Stomach (tissue), 9 donors: ENCODE measurements around the gene BHLHA9. TPM values are rescaled to one million over a fixed set of nuclear protein-coding genes. Genes with fewer than 3 reads are reported as not detected.
"Not testable (repeated sequence)": the region's sequence is repeated elsewhere in the genome, so short reads cannot be mapped to it uniquely, and the experiment has no call there.

Source experiments
- DNase-seq, 2 donors: peaks; one replicate each; pipeline versions ENCODE4 v3.0.0 to v3.0.0-alpha.2; 2013 to 2019
- H3K27ac ChIP-seq, 5 donors: fragments of 200-600 bp in 4 of 5; sonication (generic) in 4 of 5; one replicate each; pipeline ENCODE4 v1.5.1; 2013 to 2019; ENCODE audit warnings: mild to moderate bottlenecking in 1 of 5, moderate library complexity in 1 of 5
- H3K27me3 ChIP-seq, 3 donors: fragments of 200-600 bp; sonication (generic); one replicate each; pipeline ENCODE4 v1.5.1; 2017 to 2019; ENCODE audit warnings: mixed run types in 1 of 3
- H3K36me3 ChIP-seq, 4 donors: fragments of 200-600 bp; sonication (generic); 1 replicate in 3 of 4; 2 replicates in 1 of 4; pipeline ENCODE4 v1.5.1; 2016 to 2019
- H3K4me1 ChIP-seq, 4 donors: fragments of 200-600 bp; sonication (generic); one replicate each; pipeline ENCODE4 v1.5.1; 2016 to 2019
- H3K4me3 ChIP-seq, 4 donors: fragments of 200-600 bp; sonication (generic) in 3 of 4; one replicate each; pipeline ENCODE4 v1.5.1; 2016 to 2019; ENCODE audit warnings: mild to moderate bottlenecking in 1 of 4
- H3K9me3 ChIP-seq, 4 donors: fragments of 200-600 bp; sonication (generic); one replicate each; pipeline ENCODE4 v1.5.1; 2016 to 2019
- CTCF ChIP-seq, 7 experiments: fragments of 450-650 bp in 4 of 7; fragments of 200-600 bp in 3 of 7; sonication (generic) in 3 of 7; IDR thresholded peaks; one replicate each; pipeline ENCODE4 v1.5.1; 2016 to 2019; ENCODE audit warnings: antibody characterized with exemption in 7 of 7, control low read depth in 2 of 7, mild to moderate bottlenecking in 1 of 7
- EP300 ChIP-seq: sonication (generic); formaldehyde crosslinking; IDR thresholded peaks from one replicate; pipeline ENCODE4 v1.6.1; 2017; ENCODE audit warnings: antibody characterized with exemption
- POLR2A ChIP-seq, 4 donors: fragments of 450-650 bp; IDR thresholded peaks; one replicate each; pipeline ENCODE4 v1.6.1; 2016; ENCODE audit warnings: antibody characterized with exemption in 4 of 4, control low read depth in 2 of 4, mild to moderate bottlenecking in 1 of 4, moderate library complexity in 1 of 4
- POLR2AphosphoS5 ChIP-seq, 3 donors: sonication (generic); formaldehyde crosslinking; IDR thresholded peaks; one replicate each; pipeline ENCODE4 v1.6.1; 2016; ENCODE audit warnings: antibody characterized with exemption in 3 of 3
- WGBS, 5 donors: extraction: QIAGEN DNeasy Blood & Tissue Kit in 3 of 5; methylation state at CpG; one replicate each; pipeline versions ENCODE4 v1.1.5 to v1.1.7; 2013 to 2018; 5-methylcytosine and 5-hydroxymethylcytosine counted together
- intact Hi-C: fragments of 100-400 bp; cut with DNase I; formaldehyde crosslinking; loops from one replicate; pipeline ENCODE4 v1.15.1; 2023; ENCODE audit warnings: low total_unique reads
- polyA plus RNA-seq, 3 donors: library from polyadenylated mRNA; stranded (reverse); fragments of 200-250 nt; gene quantifications; one replicate each; pipeline ENCODE4 v1.2.3, GENCODE V29; 2013
- total RNA-seq, 5 donors: library from RNA; depleted of rRNA; stranded (reverse); fragments of >200 nt; gene quantifications; one replicate each; pipeline versions ENCODE4 v1.1.0 to v1.2.3, GENCODE V29; 2014 to 2016
- donor health status: healthy with polysubstance abuse.
- donor health status: Bipolar disorder and iron deficiency.
- donor health status: healthy.

Gene BHLHA9
- total and polyA plus RNA-seq, 8 donors = not detected

- Histone ChIP-seq H3K36me3 (no peaks in the 10 kb centered on the region), H3K4me3 (no peak overlapping the region), H3K4me1 (no peaks in the 10 kb centered on the region), H3K27me3 (peaks cover 0 to 83% (median 2%) of the 10 kb centered on the region in 3 donors), H3K27ac (no peak overlapping the region), H3K9me3 (no peaks in the 10 kb centered on the region)
- 70 to 85% (median 75%) methylated on average over 5 of the region's 5 CpGs for WGBS, 5 donors
- DNase-seq = no peak
- TF ChIP-seq CTCF (IDR thresholded peaks at IDR 0.05) (no peak), EP300 (no peak)
- intact Hi-C loops = no loop called here
These were observed 34.3 kb downstream of the BHLHA9 start for GRCh38 chr17:1304522-1304921.

- Histone ChIP-seq H3K27ac (no peak overlapping the region), H3K36me3 (no peaks in the 10 kb centered on the region), H3K4me3 (no peak overlapping the region), H3K4me1 (no peaks in the 10 kb centered on the region), H3K27me3 (peaks cover 0 to 78% (median 0%) of the 10 kb centered on the region in 3 donors), H3K9me3 (no peaks in the 10 kb centered on the region)
- no peak for DNase-seq
- intact Hi-C loops = no loop called here
- TF ChIP-seq CTCF (IDR thresholded peaks at IDR 0.05) (no peak), POLR2A (IDR thresholded peaks at IDR 0.05) (no peak), EP300 (no peak), POLR2AphosphoS5 (IDR thresholded peaks at IDR 0.05) (no peak)
- WGBS, 5 donors = 73 to 85% (median 75%) methylated on average over 15 to 19 of the region's 19 CpGs
These were observed 34.8 kb downstream of the BHLHA9 start for GRCh38 chr17:1304962-1305563.

- intact Hi-C loops, H3K4me3 ChIP-seq, H3K4me1 ChIP-seq, H3K36me3 ChIP-seq, H3K27ac ChIP-seq, H3K9me3 ChIP-seq, DNase-seq: not testable (repeated sequence)
- WGBS, 5 donors = 72 to 83% (median 78%) methylated on average over 11 to 13 of the region's 16 CpGs
- peaks cover 0 to 64% (median 7%) of the 10 kb centered on the region in 3 donors for H3K27me3 ChIP-seq
These were observed 37.6 kb downstream of the BHLHA9 start for GRCh38 chr17:1307829-1308228.

- Histone ChIP-seq H3K27me3 (peaks cover 0 to 58% (median 13%) of the 10 kb centered on the region in 3 donors), H3K4me3 (no peak overlapping the region), H3K4me1 (peaks cover 0 to 8% (median 0%) of the 10 kb centered on the region in 4 donors), H3K9me3 (no peaks in the 10 kb centered on the region), H3K36me3 (no peaks in the 10 kb centered on the region), H3K27ac (no peak overlapping the region)
- TF ChIP-seq CTCF (IDR thresholded peaks at IDR 0.05) = no peak
- TF ChIP-seq EP300 = no peak
- no peak for TF ChIP-seq POLR2AphosphoS5 (IDR thresholded peaks at IDR 0.05)
- TF ChIP-seq POLR2A (IDR thresholded peaks at IDR 0.05) = no peak
- WGBS, 5 donors = 47 to 72% (median 64%) methylated on average over 8 to 9 of the region's 9 CpGs
- DNase-seq = peak in 1 of 2 donors; percentile 56
- intact Hi-C loops = no loop called here
These were observed 42.1 kb downstream of the BHLHA9 start for GRCh38 chr17:1312261-1312870.
